ENCODE results near the gene CFAP46. TPM values are rescaled to one million over a fixed set of nuclear protein-coding genes. Genes with fewer than 3 reads are reported as not detected.

Gene CFAP46
- total RNA-seq, 1 donor, result under 0.01 TPM

DNA sequence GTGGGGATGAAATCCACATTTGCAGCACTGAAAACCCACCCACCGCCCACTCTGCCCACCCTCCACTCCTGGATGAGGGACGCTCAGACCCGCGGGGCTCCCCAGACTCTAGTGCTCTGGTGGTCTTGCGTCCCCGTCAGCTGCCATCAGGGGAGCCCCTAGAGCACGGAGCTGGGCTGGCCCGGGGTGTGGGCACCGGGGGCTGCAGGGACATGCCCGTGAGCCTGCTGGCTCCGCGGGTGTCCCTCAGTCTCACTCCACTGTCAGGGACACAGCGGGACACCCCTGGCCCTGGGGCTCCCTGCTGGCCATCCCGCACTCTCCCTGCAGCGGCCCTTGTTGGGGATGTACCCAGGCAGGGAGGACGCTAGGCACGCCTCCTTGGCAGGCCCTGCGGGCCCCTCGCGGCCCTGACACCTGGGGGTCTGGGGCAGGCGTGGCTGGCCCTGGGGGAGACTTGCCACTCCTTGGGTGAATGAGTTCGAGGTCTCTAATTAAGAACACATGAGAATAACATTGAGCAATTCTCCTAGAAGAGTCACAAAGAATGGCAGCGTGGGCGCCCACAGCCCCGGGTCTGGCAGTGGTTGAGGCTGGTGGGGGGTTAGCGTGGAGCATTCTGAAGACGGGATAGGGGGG is 64.2 kb downstream of the CFAP46 start:
- peak; percentile 58 for DNase-seq (ENCODE audit: insufficient read length, low spot score, missing footprints)
- no peak overlapping the region for H3K4me3 ChIP-seq (ENCODE audit: insufficient read depth, low read length)
- no peaks in the 10 kb centered on the region for H3K36me3 ChIP-seq (ENCODE audit: insufficient read depth, low read length)
- H3K4me2 ChIP-seq (ENCODE audit: insufficient read depth, low read length), result no peak overlapping the region
- no peak overlapping the region for H2AFZ ChIP-seq (ENCODE audit: low read length)
- H3K27ac ChIP-seq (ENCODE audit: low read depth, low read length), result no peak overlapping the region
- no peaks in the 10 kb centered on the region for H3K9me3 ChIP-seq (ENCODE audit: low read depth, low read length)
- no peaks in the 10 kb centered on the region for H4K20me1 ChIP-seq (ENCODE audit: insufficient read depth, low read length)
- H3K4me1 ChIP-seq (ENCODE audit: insufficient read depth, low read length), result no peaks in the 10 kb centered on the region
- TF ChIP-seq, protein P1, sequence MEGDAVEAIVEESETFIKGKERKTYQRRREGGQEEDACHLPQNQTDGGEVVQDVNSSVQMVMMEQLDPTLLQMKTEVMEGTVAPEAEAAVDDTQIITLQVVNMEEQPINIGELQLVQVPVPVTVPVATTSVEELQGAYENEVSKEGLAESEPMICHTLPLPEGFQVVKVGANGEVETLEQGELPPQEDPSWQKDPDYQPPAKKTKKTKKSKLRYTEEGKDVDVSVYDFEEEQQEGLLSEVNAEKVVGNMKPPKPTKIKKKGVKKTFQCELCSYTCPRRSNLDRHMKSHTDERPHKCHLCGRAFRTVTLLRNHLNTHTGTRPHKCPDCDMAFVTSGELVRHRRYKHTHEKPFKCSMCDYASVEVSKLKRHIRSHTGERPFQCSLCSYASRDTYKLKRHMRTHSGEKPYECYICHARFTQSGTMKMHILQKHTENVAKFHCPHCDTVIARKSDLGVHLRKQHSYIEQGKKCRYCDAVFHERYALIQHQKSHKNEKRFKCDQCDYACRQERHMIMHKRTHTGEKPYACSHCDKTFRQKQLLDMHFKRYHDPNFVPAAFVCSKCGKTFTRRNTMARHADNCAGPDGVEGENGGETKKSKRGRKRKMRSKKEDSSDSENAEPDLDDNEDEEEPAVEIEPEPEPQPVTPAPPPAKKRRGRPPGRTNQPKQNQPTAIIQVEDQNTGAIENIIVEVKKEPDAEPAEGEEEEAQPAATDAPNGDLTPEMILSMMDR (IDR thresholded peaks at IDR 0.05; ENCODE audit: extremely low read depth, low read depth, low read length), result no peak
- peaks cover 29% of the 10 kb centered on the region for H3K27me3 ChIP-seq (ENCODE audit: insufficient read depth, low read length)
- no peaks in the 10 kb centered on the region for H3K79me2 ChIP-seq (ENCODE audit: insufficient read depth, low read length)

DNA sequence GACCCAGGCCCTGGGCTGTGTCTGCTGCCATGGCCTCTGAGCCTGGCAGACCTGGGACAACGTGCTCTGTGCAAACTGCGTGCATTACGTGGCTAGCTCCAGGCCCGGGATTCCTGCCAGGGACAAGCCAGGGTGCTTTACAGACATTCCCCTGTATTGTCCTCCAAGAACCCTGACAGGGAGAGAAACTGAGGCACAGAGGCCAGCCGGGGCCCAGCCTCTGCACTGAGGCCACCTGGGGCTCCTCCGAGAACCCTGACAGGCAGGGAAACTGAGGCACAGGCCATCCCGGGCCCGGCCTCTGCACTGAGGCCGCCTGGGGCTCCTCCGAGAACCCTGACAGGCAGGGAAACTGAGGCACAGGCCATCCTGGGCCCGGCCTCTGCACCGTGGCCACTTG is 64.9 kb downstream of the CFAP46 start:
- H3K4me2 ChIP-seq (ENCODE audit: insufficient read depth, low read length), result no peak overlapping the region
- no peaks in the 10 kb centered on the region for H4K20me1 ChIP-seq (ENCODE audit: insufficient read depth, low read length)
- DNase-seq (ENCODE audit: insufficient read length, low spot score, missing footprints), result peak; percentile 21
- no peak overlapping the region for H3K4me3 ChIP-seq (ENCODE audit: insufficient read depth, low read length)
- peaks cover 27% of the 10 kb centered on the region for H3K27me3 ChIP-seq (ENCODE audit: insufficient read depth, low read length)
- TF ChIP-seq, protein P1 (IDR thresholded peaks at IDR 0.05; ENCODE audit: extremely low read depth, low read depth, low read length), result no peak
- no peak overlapping the region for H3K27ac ChIP-seq (ENCODE audit: low read depth, low read length)
- H3K36me3 ChIP-seq (ENCODE audit: insufficient read depth, low read length), result no peaks in the 10 kb centered on the region
- no peaks in the 10 kb centered on the region for H3K79me2 ChIP-seq (ENCODE audit: insufficient read depth, low read length)
- H3K4me1 ChIP-seq (ENCODE audit: insufficient read depth, low read length), result no peaks in the 10 kb centered on the region
- no peak overlapping the region for H2AFZ ChIP-seq (ENCODE audit: low read length)
- H3K9me3 ChIP-seq (ENCODE audit: low read depth, low read length), result no peaks in the 10 kb centered on the region

DNA sequence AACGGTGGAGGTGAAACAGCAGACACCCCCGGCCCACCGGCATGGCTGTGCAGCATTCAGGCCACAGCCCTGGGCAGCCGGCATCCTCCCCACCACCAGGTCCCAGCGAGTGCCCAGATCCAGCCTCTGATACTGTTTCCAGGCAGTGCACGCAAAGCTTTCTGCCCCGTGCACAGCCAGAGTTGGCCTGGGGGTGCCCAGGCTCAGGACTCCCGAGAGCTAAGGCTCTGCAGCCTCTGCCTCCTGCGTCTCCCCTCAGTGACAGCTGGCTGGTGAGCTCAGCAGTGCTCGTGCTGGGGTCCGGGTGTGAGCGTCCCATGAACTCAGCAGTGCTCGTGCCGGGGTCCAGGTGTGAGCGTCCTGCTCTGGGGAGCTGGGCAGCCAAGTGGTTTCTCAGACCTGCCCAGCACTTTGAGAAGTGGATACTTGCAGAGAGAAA is 65.4 kb downstream of the CFAP46 start:
- no peak overlapping the region for H3K4me3 ChIP-seq (ENCODE audit: insufficient read depth, low read length)
- H3K4me2 ChIP-seq (ENCODE audit: insufficient read depth, low read length), result no peak overlapping the region
- DNase-seq (ENCODE audit: insufficient read length, low spot score, missing footprints), result peak; percentile 37
- H3K9me3 ChIP-seq (ENCODE audit: low read depth, low read length), result no peaks in the 10 kb centered on the region
- TF ChIP-seq, protein P1 (IDR thresholded peaks at IDR 0.05; ENCODE audit: extremely low read depth, low read depth, low read length), result no peak
- no peak overlapping the region for H2AFZ ChIP-seq (ENCODE audit: low read length)
- H4K20me1 ChIP-seq (ENCODE audit: insufficient read depth, low read length), result no peaks in the 10 kb centered on the region
- no peaks in the 10 kb centered on the region for H3K79me2 ChIP-seq (ENCODE audit: insufficient read depth, low read length)
- no peaks in the 10 kb centered on the region for H3K36me3 ChIP-seq (ENCODE audit: insufficient read depth, low read length)
- H3K27ac ChIP-seq (ENCODE audit: low read depth, low read length), result no peak overlapping the region
- H3K27me3 ChIP-seq (ENCODE audit: insufficient read depth, low read length), result peaks cover 27% of the 10 kb centered on the region
- H3K4me1 ChIP-seq (ENCODE audit: insufficient read depth, low read length), result no peaks in the 10 kb centered on the region

DNA sequence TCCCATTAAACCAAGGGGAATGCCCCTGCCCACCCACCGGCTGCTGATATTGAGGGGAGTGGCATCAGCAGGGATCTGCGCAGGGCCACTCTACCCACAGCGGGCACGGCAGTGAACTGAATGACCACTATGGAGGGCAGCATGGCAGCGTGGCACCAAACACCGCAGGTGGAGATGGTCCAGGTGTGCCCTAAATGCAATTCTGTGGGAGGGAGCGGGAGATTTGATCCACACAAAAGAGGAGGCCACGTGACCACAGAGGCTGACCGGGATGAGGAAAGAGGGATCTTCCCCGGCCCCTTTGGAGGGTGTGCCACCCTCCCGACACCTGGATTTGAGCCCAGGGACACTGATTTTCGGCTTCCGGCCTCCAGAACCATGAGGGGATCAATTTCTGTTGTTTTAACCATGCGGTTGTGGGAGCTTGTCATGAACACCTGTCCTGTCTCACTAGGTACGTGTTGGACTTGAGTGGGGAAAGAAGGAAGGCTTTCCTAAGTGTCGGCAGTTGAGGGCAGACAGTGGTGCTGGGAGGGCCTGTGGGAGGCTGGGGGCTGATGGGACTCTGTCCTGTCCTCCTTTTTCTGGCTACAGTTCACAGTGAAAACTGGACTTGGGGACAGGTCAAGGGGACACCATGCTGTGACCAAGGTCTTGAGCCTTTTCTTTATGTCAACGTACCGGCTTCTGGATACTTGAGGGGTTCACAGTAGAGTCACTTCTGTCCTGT is 66.1 kb downstream of the CFAP46 start:
- TF ChIP-seq, protein P1 (IDR thresholded peaks at IDR 0.05; ENCODE audit: extremely low read depth, low read depth, low read length), result no peak
- Histone ChIP-seq H4K20me1 (ENCODE audit: insufficient read depth, low read length) (no peaks in the 10 kb centered on the region), H3K4me1 (ENCODE audit: insufficient read depth, low read length) (no peaks in the 10 kb centered on the region), H3K36me3 (ENCODE audit: insufficient read depth, low read length) (no peaks in the 10 kb centered on the region), H3K4me3 (ENCODE audit: insufficient read depth, low read length) (no peak overlapping the region), H3K4me2 (ENCODE audit: insufficient read depth, low read length) (no peak overlapping the region), H3K27ac (ENCODE audit: low read depth, low read length) (no peak overlapping the region), H2AFZ (ENCODE audit: low read length) (no peak overlapping the region), H3K27me3 (ENCODE audit: insufficient read depth, low read length) (peaks cover 27% of the 10 kb centered on the region), H3K9me3 (ENCODE audit: low read depth, low read length) (no peaks in the 10 kb centered on the region), H3K79me2 (ENCODE audit: insufficient read depth, low read length) (no peaks in the 10 kb centered on the region)
- peak; percentile 34 for DNase-seq (ENCODE audit: insufficient read length, low spot score, missing footprints)
